NOMO-1 treated with DMSO at 0.1 percent for 48 hours (cell line): ENCODE measurements around the gene SIGLEC7.

Experiments
- DNase-seq: peaks from one replicate; lab custom pipeline; 2025; ENCODE audit not compliant: unreplicated experiment; lab: John Stamatoyannopoulos, UW

SIGLEC7 gene

DNA sequence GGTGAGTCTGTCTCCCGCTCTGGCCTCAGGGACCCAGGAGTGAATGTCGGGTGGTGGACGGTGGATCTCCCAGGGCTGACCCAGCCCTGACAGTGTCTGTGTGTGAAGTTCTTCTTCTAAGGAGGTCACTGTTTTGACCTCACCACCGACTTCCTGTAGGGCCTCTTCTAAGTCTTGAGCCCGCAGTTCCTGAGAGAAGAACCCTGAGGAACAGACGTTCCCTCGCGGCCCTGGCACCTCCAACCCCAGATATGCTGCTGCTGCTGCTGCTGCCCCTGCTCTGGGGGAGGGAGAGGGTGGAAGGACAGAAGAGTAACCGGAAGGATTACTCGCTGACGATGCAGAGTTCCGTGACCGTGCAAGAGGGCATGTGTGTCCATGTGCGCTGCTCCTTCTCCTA, at the start of gene SIGLEC7:
SIGLEC7 (plus strand) TSS at position 183 of the 400 bp plus-strand sequence; CDS start at position 252, 69 bp downstream.
- DNase-seq, result peak; percentile 29

DNA sequence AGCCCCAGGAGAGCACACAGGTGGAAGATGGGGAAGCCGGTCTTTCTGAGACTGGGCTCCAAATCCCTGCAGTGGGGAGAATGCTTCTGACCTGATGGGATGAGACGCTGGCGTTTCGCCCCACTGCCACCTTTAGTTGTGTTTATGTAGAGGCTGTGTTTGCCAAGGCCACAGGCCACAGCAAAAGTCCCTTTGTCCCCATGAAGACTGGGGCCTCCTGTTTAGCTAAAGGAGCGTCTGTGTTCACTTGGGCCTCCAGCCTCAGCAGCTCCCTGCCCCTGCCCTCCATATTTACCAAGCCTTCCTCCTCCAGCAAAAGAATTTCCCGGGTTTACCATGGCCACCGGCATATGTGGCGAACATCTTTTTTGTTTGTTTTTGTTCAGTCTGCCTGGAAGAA, 49.0 kb upstream of the SIGLEC7 start:
- no peak for DNase-seq

DNA sequence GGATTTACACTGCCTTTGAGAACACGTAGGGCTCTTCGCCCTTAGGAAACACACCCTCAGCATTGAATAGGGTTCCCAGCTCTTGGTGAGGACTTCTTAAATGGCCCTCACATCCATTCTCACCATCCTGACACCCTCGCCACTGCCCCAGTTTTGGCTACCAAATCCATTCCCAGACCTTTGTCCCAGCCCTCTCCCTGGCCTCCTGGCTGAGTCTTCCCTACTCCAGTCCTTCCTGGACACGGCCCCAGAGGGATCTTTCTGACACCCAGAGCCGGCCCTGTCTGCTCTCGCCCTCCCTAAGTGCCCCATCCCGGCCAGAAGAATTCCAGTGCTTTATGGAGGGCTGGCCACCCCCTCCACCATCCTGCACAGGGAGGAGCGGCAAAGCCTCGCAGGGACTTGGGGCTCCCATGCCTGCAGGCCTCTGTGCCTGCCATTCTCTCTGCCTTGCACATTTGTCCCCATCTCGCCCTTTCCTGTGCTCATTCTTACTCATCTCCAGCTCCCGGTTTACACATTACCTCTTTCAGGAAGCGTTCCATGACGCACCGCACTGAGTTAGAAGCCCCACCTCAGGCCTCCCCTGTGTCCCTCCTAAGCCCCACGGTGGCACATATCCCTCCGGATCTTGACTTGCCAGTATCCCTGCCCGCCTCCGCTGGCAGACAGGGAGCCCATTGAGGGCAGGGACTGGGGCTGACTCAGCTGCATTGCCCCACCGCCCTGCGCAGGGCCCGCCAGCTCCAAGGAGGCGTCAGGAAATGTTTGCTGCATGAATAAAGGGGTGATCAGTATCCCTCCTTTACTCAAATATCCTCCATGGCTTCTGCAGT, 48.4 kb upstream of the SIGLEC7 start:
- no peak for DNase-seq

DNA sequence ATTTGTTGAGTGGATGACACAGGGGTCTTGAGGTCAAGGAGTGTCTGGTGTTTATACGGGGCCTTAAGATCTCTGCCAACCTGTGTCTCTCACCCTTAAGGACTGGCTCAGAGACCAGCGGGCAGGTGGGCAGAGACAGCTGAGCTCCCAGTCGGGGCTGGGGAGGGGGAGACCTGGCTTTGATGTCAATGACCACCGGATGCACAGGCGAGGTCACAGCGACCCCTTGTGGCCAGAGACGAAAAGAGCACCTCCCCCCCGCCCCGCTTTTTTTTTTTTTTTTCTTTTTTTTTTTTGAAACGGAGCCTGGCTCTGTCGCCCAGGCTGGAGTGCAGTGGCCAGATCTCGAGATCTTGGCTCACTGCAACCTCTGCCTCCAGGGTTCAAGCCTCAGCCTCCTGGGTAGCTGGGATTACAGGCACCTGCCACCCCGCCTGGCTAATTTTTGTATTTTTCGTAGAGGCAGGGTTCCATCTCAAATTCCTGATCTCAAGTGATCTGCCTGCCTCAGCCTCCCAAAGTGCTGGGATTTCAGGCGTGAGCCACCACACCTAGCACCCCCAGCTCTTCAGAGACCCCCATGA, 47.3 kb upstream of the SIGLEC7 start:
- no peak for DNase-seq

DNA sequence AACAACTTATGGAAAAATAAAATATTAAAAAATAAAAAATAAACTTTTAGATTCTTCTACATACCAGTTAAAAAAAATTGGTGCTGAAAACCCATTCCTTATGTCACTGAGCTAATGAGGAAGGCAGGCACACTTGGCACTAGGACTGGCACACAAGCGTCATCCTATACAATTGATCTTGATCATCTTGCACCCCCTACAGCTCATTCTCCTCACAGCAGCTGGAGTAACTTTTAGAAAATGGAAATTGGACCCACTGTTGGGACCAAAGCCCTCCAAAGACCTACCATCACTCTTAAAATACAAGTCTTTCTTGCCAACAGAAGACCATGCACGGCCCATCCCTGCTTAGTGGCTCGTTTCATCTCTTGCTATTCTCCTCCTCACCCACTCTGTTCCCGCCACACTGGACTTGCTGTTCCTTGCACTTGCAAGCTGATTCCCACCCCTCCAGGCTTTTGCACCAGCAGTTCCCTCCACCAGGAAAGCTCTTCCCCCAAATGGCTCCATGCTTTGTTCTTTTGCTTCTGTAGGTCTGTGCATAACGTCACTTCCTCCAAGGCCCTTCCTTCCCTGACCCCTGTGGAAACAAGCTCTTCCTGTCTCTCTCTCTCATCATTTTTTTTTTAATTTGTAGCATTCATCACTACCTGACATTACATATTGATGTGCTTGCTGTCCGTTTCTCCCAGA, 45.5 kb upstream of the SIGLEC7 start:
- no peak for DNase-seq

DNA sequence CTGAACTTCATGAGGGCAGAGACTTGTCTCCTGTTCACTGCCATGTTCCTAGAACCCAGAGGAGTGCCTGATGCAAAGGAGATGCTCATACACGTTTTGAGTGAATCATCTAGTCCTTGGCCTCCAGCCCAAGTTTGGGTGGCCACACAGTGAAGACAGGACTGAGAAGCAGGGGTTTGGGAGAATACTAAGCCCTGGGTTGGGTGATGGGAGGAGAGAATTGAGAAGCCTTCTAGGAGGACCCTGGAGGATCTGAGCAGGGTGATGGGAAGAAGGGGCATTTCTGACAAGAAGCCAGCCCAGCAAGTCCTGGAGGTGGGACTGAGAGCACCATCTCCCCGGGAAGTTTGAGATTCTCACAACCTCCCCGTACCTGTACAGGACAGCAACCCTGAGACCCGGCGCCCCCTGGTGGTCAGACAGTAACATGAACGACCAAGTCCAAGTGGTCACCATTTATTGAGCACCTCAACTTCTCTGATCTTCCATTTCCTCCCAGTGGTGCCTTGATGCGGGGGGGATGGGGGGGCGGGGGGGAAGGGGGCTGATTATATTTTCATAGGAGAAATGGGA, 44.8 kb upstream of the SIGLEC7 start:
- peak; percentile 43 for DNase-seq

DNA sequence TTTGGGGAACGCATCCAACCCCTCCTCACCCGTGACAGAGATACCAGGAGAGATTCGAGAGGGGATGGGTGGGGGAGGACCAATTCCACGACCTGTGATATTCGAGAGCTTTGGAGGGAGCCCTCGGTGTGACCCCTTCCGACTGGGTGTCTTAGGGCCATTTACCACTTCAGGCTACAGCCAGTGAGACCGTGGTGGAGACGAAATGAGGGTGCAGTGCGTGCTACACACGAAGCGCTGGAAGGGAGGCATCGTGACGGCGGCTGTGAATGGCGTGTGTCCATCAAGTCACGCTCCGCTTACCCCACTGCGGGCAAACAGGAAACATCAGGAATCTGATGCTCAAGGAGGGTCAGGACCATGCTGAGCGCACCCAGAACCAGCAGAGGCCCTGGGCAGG, 44.3 kb upstream of the SIGLEC7 start:
- DNase-seq, result no peak

DNA sequence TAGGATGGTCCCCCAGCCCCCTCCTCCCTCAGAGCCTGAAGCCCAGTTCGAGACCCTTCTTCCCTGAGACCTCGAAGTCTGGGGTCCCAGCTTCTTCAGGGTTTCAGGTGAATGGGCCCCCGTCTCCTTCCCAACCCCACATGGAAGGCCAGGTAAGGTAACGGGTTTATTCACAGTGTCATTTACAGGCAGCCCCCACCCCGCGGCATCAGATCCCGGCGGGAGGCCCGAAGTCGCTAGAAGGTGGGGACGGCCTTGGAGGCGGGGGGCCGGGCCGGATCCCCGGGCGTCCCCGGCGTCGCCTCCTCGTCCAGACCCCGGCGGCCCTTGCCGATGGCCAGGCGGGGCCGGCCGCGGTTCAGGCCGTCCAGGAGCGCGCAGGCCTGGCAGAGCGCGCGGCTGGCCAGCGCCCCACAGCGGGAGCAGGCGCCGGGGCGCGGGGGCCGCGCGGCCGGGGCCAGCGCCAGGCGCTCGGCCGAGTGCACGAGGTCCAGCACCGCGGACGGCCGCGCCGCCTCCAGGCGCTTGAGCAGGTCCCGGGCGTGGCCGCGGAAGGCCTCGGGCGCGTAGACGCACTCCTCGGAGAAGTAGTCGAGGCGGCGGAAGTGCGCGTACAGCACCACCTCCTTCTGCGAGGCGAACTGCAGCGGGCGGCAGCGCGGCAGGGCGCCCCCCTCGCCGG, 43.6 kb upstream of the SIGLEC7 start:
- no peak for DNase-seq

DNA sequence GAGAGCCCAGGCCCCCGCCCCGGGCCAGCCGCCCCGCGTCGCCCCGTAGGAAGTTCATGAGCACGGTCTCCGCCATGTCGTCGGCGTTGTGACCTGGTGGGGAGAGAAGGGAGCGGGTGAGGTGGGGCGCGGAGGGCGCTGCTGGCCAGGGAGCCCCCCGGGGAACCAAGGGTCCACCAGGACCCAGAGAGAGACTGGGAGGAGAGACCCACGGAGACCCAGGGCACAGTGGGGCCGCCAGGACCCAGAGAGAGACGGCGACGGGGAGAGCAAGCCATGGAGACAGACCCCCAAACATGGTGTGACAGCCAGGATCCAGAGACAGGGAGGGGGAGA, 43.1 kb upstream of the SIGLEC7 start:
- DNase-seq, result no peak

DNA sequence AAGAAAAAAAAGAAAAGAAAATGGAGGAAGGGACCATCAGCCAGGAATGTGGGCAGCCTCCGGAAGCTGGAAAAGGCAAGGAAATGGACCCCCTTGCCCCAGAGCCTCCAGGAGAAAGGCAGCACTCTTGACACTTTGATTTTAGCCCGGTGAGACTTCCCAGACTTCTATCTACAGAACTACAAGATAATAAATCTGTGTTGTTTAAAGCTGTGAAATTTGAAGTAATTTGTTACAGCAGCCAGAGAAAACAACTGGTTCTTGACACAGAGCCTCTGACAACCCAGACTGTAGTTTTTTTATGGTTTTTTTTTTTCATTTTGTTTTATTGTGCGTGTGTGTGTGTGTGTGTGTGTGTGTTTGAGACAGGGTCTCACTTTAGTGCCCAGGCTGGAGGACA, 41.5 kb upstream of the SIGLEC7 start:
- DNase-seq, result no peak

DNA sequence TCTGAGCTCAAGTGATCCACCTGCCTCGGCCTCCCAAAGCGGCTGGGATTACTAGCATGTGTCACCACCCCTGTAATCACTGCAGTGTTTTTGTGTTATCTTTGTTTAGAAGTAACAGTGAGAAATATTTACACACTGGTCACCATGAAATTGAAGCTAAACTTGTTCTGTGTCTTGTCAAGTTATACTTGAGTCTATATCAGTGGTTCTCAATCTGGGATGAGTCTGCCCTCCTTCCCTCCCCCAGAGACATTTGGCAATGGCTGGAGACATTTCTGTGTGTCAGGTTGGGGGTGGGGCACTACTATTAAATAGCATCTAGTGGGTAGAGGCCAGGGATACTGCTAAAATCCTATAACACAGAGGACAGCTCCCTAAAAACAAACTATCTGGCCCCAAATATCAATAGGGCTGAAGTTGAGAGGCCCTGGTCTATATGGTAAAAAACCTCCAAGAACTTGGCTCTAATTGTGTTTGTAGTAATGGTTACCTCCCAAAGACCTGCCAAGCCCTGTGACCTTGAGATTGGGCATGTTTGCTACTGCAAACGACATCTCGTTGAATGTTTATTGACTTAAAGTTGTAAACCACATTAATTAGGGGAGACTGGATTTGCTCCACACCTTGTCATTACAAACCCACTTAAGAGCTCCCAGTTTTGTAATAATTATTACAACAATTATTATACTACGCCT, 40.8 kb upstream of the SIGLEC7 start:
- no peak for DNase-seq

DNA sequence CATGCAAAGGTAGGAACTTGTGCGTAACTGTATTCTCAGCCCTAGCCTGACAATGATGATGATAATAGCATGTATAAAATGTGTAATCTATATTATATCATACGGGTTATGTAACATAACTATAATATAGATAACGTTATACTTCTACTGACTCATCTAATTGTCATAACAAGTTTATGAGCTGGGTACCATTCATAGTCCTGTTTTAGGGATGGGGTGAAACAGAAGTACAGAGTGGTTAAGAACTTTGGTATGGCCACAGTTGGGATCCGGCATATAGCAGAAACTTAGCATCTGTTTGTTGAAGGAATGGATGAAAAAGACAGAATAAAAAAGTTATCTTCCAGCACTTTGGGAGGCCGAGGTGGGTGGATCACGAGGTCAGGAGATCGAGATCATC, 39.1 kb upstream of the SIGLEC7 start:
- no peak for DNase-seq

DNA sequence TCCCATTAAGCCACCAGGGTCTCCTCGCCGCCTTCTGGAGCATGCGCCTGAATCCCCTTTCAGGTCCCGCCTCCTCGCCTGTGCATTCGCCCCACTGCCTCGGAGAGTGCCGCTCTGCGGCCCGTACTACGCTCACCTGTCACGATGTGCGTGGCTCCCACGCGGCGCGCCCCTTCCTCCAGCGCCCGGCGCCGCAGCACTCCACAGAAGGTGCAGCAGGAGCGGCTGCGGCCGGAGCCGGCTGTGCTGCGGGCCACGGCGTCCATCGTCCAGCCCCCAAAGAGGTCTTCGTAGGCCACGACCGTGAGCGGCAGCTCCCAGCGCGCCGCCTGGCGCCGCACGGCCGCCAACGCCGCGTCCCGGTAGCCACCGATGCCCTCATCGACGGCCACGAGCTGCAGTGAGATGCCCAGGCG, 38.2 kb upstream of the SIGLEC7 start:
- DNase-seq, result no peak

DNA sequence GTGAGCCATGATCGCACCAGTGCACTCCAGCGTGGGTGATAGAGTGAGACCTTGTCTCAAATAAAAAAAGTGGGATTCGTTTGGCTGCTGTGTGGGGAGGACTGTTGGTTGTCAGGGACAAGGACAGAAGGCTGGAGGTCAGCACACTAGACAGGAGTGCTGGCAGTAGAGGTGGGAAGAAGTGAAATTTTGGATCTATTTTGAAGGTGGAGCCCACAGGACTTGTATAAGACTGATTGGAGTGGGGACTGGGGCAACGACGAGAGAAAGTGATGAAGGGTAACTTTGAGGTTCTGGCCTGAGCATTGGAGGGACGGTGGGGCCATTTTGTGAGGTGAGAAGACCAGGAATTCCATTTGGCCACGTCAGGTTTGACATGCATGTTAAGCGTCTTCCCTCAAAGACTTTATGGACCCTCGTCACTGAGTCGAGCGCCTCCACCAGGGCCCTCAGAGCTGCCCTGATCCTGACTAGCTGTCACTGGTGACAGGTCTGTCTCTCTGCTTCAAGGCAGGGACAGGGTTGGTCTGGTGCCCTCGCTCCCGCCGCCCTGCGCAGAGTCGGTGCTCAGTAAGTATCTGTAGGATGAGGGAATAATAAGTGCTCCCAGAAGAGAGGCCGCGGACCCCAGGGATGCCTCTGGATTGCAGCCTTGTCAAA, 34.6 kb upstream of the SIGLEC7 start:
- DNase-seq, result no peak

DNA sequence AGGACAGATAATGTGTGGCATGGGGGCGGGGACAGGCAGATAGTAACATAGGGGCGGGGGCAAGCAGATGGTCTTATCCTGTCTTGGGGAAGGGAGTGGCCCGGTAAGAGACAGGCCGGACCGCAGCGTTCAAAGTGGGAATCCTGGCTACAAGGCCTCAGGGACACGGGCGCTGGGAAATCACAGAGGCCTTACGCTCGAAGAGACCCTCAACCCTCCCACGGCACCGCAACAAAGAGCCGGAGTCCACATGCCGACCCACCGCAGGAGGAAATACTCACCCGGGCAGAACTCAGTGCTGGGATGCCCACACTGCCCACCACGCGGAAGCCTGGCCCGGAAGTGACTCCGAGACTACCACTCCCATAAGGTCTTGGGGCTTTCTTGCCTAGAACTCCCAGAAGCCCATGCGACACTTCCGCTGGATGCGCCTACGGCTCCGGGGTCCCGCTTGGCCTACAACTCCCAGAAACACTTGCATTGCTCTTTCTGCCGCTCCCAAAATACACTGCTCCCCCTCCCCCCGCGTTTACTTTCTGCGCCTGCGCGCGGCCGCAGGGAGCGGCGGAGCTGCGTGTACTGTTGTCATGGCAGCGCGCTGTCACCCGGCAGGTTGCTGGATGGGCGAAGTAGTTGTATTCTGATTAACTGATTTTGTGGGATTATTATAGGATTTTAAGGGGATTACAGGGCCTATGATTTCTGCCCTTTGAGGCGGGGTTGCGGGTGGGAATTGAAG, 33.9 kb upstream of the SIGLEC7 start, which contains the start of gene CTU1:
CTU1 (minus strand) TSS at position 344 of the 739 bp plus-strand sequence. CDS start 3,840 bp downstream, outside the sequence.
- DNase-seq, result peak; percentile 99

DNA sequence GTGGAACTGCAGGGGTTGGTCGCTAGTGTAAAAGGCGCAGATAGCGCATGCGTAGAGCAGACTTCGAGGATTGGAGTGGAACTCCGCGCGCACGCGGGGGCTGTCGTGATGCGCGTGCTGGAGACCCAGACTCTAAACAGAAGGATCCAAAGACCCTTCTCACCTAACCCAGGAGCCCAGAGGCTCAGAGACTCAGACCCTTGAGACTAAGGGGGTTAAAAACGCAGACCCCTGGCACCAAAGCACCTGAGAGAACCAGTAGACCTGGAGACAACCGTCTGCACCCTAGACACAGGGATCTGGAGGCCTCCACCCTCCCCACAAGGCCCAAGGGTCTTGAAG, 33.3 kb upstream of the SIGLEC7 start:
- no peak for DNase-seq

DNA sequence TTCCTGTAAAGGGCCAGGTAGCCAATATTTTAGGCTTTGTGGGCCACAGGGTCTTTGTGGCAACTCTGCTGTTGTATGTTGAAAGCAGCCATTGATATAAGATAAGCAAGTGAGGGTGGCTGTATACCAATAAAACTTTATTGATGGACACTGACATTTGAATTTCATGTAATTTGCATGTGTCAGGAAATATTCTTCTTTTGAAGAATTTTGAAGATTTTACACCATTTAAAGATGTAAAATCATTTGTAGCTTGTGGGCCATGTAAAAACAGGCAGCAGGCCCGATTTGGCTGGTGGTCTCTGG, 31.5 kb upstream of the SIGLEC7 start:
- no peak for DNase-seq

DNA sequence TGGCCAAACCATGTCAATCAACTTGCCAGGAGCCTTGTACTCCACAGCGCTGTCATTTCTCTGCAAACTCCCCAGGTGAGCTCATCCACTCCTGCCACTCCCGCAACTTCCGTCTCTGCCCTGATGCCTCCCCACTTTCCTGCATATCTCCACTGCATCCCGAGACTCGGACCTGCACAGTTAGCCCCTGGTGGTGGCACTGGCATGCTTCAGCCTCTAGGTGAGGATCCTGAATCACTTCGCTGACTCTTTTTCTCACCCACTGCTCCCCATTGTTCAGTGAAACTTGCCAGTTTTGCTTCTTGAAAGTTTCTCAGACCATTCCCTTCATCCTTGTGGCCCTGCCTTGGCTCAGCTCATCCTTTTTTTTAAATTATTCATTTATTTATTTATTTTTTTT, 30.5 kb upstream of the SIGLEC7 start:
- no peak for DNase-seq

DNA sequence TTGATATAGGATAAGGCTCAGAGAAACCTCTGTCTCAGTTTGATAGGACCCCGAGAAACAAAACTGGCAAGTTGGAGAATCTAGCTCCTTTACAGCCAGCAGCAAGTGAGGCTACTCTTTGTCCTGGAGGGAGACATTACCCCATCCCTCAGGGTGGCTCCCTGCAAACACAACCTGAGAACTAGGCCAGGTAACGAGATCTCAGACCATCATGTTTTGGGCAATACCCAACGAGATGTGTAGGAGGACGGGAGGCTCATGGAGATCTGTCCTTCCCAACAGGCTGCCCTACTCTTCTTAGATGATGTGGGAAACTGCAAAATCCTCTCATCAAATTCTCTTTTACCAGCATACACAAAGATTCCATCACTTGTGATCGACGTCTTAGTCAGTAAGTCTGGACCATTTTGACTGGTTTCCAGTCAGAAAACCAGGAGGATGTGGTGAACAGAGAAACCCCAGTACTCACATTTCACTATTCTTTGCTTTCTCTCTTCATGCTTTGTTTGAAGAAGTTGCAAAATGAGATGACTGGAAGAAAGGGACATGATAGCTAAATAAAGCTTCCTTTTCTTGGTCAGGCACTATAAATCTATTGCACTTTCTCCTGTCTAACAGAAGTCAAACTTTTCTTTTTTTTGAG, 27.9 kb upstream of the SIGLEC7 start:
- DNase-seq, result peak; percentile 89
